SU-DHL-6 (cell line): ENCODE data around the gene KLHL29.

ENCODE experiments used
- H2AFZ ChIP-seq: fragments of 200-600 bp; sonication (generic); 2 replicates; pipeline ENCODE4 v1.6.1; 2014; ENCODE audit warnings: low read depth, mild to moderate bottlenecking, moderate library complexity, mixed read lengths, antibody characterized with exemption, low read length; ENCODE audit not compliant: severe bottlenecking
- H3F3A ChIP-seq: fragments of 200-600 bp; shearing (Covaris generic); 2 replicates; pipeline ENCODE4 v1.6.0; 2016; ENCODE audit warnings: antibody characterized with exemption, mild to moderate bottlenecking; ENCODE audit not compliant: insufficient read depth
- H3K27ac ChIP-seq: fragments of 200-600 bp; sonication (generic); 2 replicates; pipeline ENCODE4 v1.5.1; 2016; ENCODE audit warnings: low read depth, mild to moderate bottlenecking, low read length, moderate library complexity, mixed read lengths
- H3K27me3 ChIP-seq: fragments of 200-600 bp; sonication (generic), shearing (Covaris generic); 2 replicates; pipeline ENCODE4 v1.6.0; 2014; ENCODE audit warnings: mild to moderate bottlenecking, low read length
- H3K36me3 ChIP-seq: fragments of 200-600 bp; sonication (generic); 2 replicates; pipeline ENCODE4 v1.6.1; 2014; ENCODE audit warnings: mild to moderate bottlenecking, low read length, mixed read lengths
- H3K4me2 ChIP-seq: fragments of 300-600, 200-600 bp; shearing (Covaris generic), sonication (generic); 2 replicates; pipeline ENCODE4 v1.6.0; 2014; ENCODE audit warnings: low read length, low read depth, mild to moderate bottlenecking; ENCODE audit not compliant: poor library complexity, severe bottlenecking
- H3K4me3 ChIP-seq: fragments of 200-600 bp; sonication (generic); 2 replicates; pipeline ENCODE4 v1.5.1; 2014; ENCODE audit warnings: antibody characterized with exemption, low read length, mild to moderate bottlenecking, mixed read lengths; ENCODE audit not compliant: insufficient read depth, poor library complexity, severe bottlenecking
- H3K79me2 ChIP-seq: fragments of 200-600 bp; sonication (generic); 2 replicates; pipeline ENCODE4 v1.6.1; 2014; ENCODE audit warnings: mild to moderate bottlenecking, low read length, moderate library complexity; ENCODE audit not compliant: insufficient read depth
- H3K9ac ChIP-seq: fragments of 200-600 bp; sonication (generic); 2 replicates; pipeline ENCODE4 v1.7.0; 2014; ENCODE audit warnings: mild to moderate bottlenecking, low read length
- H3K9me2 ChIP-seq: fragments of 200-600 bp; sonication (generic); replicated peaks from 2 replicates; pipeline ENCODE4 v1.6.1; 2014; ENCODE audit warnings: low read length; ENCODE audit not compliant: insufficient read depth
- H3K9me3 ChIP-seq: fragments of 200-600 bp; sonication (generic); 2 replicates; pipeline ENCODE4 v1.6.1; 2014; ENCODE audit warnings: low read length, mixed read lengths; ENCODE audit not compliant: insufficient read depth
- H4K20me1 ChIP-seq: fragments of 200-600 bp; sonication (generic); 2 replicates; pipeline ENCODE4 v1.6.1; 2014; ENCODE audit warnings: low read depth, mild to moderate bottlenecking, antibody characterized with exemption, low read length, moderate library complexity, mixed read lengths
- EZH2phosphoT487 ChIP-seq: fragments of 200-600 bp; sonication (generic), shearing (Covaris generic); conservative IDR thresholded peaks from 2 replicates; pipeline ENCODE4 v1.6.1; 2018; ENCODE audit warnings: mild to moderate bottlenecking, antibody characterized with exemption, low read length, moderate library complexity, mixed read lengths
- TF ChIP-seq, protein P1 (sequence below): fragments of 200-600 bp; sonication (generic); IDR thresholded peaks from one replicate; pipeline ENCODE4 v1.5.1; 2017; ENCODE audit warnings: antibody characterized with exemption, mild to moderate bottlenecking, low read length, moderate library complexity; ENCODE audit not compliant: insufficient read depth, poor library complexity, severe bottlenecking

Gene KLHL29

GRCh38 chr2:23599006-23599405, 214.0 kb downstream of the KLHL29 start:
- H4K20me1 ChIP-seq: no peaks in the 10 kb centered on the region
- no peak overlapping the region for H3K4me2 ChIP-seq
- no peaks in the 10 kb centered on the region for H3K9me3 ChIP-seq
- no peak overlapping the region for H3K27ac ChIP-seq
- no peaks in the 10 kb centered on the region for H3K27me3 ChIP-seq
- no peaks in the 10 kb centered on the region for H3F3A ChIP-seq
- H3K4me3 ChIP-seq: no peak overlapping the region
- no peaks in the 10 kb centered on the region for H3K79me2 ChIP-seq
- H3K36me3 ChIP-seq: no peaks in the 10 kb centered on the region
- H3K9me2 ChIP-seq: no peaks in the 10 kb centered on the region
- no peak overlapping the region for H3K9ac ChIP-seq
- TF ChIP-seq, protein P1, sequence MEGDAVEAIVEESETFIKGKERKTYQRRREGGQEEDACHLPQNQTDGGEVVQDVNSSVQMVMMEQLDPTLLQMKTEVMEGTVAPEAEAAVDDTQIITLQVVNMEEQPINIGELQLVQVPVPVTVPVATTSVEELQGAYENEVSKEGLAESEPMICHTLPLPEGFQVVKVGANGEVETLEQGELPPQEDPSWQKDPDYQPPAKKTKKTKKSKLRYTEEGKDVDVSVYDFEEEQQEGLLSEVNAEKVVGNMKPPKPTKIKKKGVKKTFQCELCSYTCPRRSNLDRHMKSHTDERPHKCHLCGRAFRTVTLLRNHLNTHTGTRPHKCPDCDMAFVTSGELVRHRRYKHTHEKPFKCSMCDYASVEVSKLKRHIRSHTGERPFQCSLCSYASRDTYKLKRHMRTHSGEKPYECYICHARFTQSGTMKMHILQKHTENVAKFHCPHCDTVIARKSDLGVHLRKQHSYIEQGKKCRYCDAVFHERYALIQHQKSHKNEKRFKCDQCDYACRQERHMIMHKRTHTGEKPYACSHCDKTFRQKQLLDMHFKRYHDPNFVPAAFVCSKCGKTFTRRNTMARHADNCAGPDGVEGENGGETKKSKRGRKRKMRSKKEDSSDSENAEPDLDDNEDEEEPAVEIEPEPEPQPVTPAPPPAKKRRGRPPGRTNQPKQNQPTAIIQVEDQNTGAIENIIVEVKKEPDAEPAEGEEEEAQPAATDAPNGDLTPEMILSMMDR: no peak
- no peak for TF ChIP-seq EZH2phosphoT487
- no peak overlapping the region for H2AFZ ChIP-seq

- TF ChIP-seq EZH2phosphoT487: no peak
- TF ChIP-seq, protein P1: no peak
- H3K9me3 ChIP-seq: no peaks in the 10 kb centered on the region
- no peak overlapping the region for H3K4me2 ChIP-seq
- H3K9me2 ChIP-seq: no peaks in the 10 kb centered on the region
- no peak overlapping the region for H3K27ac ChIP-seq
- no peak overlapping the region for H3K9ac ChIP-seq
- no peaks in the 10 kb centered on the region for H3F3A ChIP-seq
- no peak overlapping the region for H3K4me3 ChIP-seq
- no peaks in the 10 kb centered on the region for H3K27me3 ChIP-seq
- H3K79me2 ChIP-seq: no peaks in the 10 kb centered on the region
- no peaks in the 10 kb centered on the region for H3K36me3 ChIP-seq
- no peak overlapping the region for H2AFZ ChIP-seq
- no peaks in the 10 kb centered on the region for H4K20me1 ChIP-seq
Measured at GRCh38 chr2:23599667-23600066, 214.7 kb downstream of the KLHL29 start.

DNA sequence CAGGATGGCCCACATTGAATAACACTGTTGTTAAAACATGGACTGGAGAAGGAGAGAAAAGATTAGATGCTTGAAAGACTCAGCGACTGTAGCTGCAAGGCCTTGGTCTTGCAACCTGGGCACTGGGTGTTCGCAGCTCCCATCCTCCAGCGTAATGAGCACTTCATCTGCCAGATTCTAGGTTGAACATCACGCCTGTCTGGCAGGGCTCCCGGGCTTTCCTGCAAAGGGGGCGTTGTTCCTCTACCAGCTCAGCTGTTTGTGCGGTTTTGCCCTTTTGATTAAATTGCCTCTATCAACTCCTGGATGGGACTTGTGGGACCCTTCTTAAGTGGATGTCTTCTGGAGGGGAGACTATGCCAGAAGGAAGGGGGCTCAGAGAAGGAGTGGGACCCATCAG, 215.4 kb downstream of the KLHL29 start:
- Histone ChIP-seq H3F3A (no peaks in the 10 kb centered on the region), H3K27ac (no peak overlapping the region), H3K9me3 (no peaks in the 10 kb centered on the region), H4K20me1 (no peaks in the 10 kb centered on the region), H3K79me2 (no peaks in the 10 kb centered on the region), H3K9me2 (no peaks in the 10 kb centered on the region), H3K4me2 (no peak overlapping the region), H3K9ac (no peak overlapping the region), H3K4me3 (no peak overlapping the region), H3K27me3 (no peaks in the 10 kb centered on the region), H2AFZ (no peak overlapping the region), H3K36me3 (no peaks in the 10 kb centered on the region)
- TF ChIP-seq, protein P1: no peak
- no peak for TF ChIP-seq EZH2phosphoT487
